Measurements from ENCODE around the gene ADAMTSL1. TPM values are rescaled to one million over a fixed set of nuclear protein-coding genes. Genes with fewer than 3 reads are reported as not detected.

Gene ADAMTSL1
- total RNA-seq, 1 experiment from 2014 or later = not detected

- no TSS peak for BruUV-seq (replicated peaks)
- DNase-seq = no peak
- peaks cover 10% of the 10 kb centered on the region for H3K9me3 Mint-ChIP-seq (ENCODE audit: low read depth, unreplicated experiment)
- no peak overlapping the region for H3K4me3 Mint-ChIP-seq (ENCODE audit: low read depth, unreplicated experiment)
- H3K27me3 Mint-ChIP-seq (ENCODE audit: unreplicated experiment) = no peaks in the 10 kb centered on the region
- H3K27ac Mint-ChIP-seq (ENCODE audit: unreplicated experiment) = no peak overlapping the region
- no peaks in the 10 kb centered on the region for H3K36me3 Mint-ChIP-seq (ENCODE audit: insufficient read depth, unreplicated experiment)
- no peaks in the 10 kb centered on the region for H3K4me1 Mint-ChIP-seq (ENCODE audit: low read depth, unreplicated experiment)
- intact Hi-C loops (cut with micrococcal nuclease; ENCODE audit: unreplicated experiment) = no loop called here
- CTCF ChIA-PET = no interaction called here
- no peak for TF ChIP-seq CTCF (IDR thresholded peaks at IDR 0.05; ENCODE audit: unreplicated experiment)
These were observed 219.0 kb downstream of the ADAMTSL1 start for GRCh38 chr9:18692962-18693361.

DNA sequence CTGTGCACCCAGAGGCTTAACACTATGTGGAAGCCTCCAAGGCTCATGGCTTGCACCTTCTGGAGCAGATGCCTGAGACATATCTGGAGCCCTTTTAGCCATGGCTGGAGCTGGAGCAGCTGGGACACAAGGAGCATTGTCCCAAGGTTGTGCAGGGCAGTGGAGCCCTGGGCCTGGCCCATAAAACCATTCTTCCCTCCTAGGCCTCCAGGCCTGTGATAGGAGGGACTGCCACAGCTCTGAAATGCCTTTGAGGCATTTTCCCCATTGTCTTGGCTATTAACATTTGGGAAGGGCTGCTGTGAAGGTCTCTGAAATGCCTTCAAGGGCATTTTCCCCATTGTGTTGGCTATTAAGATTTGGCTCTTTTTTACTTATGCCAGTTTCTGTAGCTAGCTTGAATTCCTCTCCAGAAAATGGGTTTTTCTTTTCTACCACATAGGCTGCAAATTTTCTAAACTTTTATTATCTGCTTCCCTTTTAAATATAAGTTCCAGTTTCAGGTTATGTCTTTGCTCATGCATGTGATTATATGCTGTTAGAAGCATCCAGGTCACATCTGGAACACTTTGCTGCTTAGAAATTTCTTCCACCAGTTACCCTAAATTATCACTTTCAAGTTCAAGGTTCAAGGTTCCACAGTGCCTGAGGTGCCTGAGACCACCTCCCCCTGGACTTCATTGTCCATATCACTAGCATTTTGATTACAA, 221.2 kb downstream of the ADAMTSL1 start:
- peaks cover 10% of the 10 kb centered on the region for H3K9me3 Mint-ChIP-seq (ENCODE audit: low read depth, unreplicated experiment)
- CTCF ChIA-PET = no interaction called here
- DNase-seq = no peak
- no peaks in the 10 kb centered on the region for H3K27me3 Mint-ChIP-seq (ENCODE audit: unreplicated experiment)
- BruUV-seq (replicated peaks) = no TSS peak
- H3K36me3 Mint-ChIP-seq (ENCODE audit: insufficient read depth, unreplicated experiment) = no peaks in the 10 kb centered on the region
- H3K4me3 Mint-ChIP-seq (ENCODE audit: low read depth, unreplicated experiment) = no peak overlapping the region
- intact Hi-C loops (cut with micrococcal nuclease; ENCODE audit: unreplicated experiment) = no loop called here
- no peak for TF ChIP-seq CTCF (IDR thresholded peaks at IDR 0.05; ENCODE audit: unreplicated experiment)
- no peaks in the 10 kb centered on the region for H3K4me1 Mint-ChIP-seq (ENCODE audit: low read depth, unreplicated experiment)
- no peak overlapping the region for H3K27ac Mint-ChIP-seq (ENCODE audit: unreplicated experiment)

- Mint-ChIP-seq H3K27me3 (ENCODE audit: unreplicated experiment) (no peaks in the 10 kb centered on the region), H3K27ac (ENCODE audit: unreplicated experiment) (no peak overlapping the region), H3K36me3 (ENCODE audit: insufficient read depth, unreplicated experiment) (no peaks in the 10 kb centered on the region), H3K4me1 (ENCODE audit: low read depth, unreplicated experiment) (no peaks in the 10 kb centered on the region), H3K9me3 (ENCODE audit: low read depth, unreplicated experiment) (peaks cover 8% of the 10 kb centered on the region), H3K4me3 (ENCODE audit: low read depth, unreplicated experiment) (no peak overlapping the region)
- CTCF ChIA-PET = no interaction called here
- BruUV-seq (replicated peaks) = no TSS peak
- no peak for TF ChIP-seq CTCF (IDR thresholded peaks at IDR 0.05; ENCODE audit: unreplicated experiment)
- intact Hi-C loops (cut with micrococcal nuclease; ENCODE audit: unreplicated experiment) = no loop called here
- no peak for DNase-seq
These were observed 225.0 kb downstream of the ADAMTSL1 start for GRCh38 chr9:18698992-18699391.

GRCh38 chr9:18699764-18700163, 225.8 kb downstream of the ADAMTSL1 start:
- no peak for DNase-seq
- H3K9me3 Mint-ChIP-seq (ENCODE audit: low read depth, unreplicated experiment) = peaks cover 8% of the 10 kb centered on the region
- H3K27me3 Mint-ChIP-seq (ENCODE audit: unreplicated experiment) = no peaks in the 10 kb centered on the region
- no peaks in the 10 kb centered on the region for H3K4me1 Mint-ChIP-seq (ENCODE audit: low read depth, unreplicated experiment)
- H3K36me3 Mint-ChIP-seq (ENCODE audit: insufficient read depth, unreplicated experiment) = no peaks in the 10 kb centered on the region
- CTCF ChIA-PET = no interaction called here
- TF ChIP-seq CTCF (IDR thresholded peaks at IDR 0.05; ENCODE audit: unreplicated experiment) = no peak
- no peak overlapping the region for H3K4me3 Mint-ChIP-seq (ENCODE audit: low read depth, unreplicated experiment)
- intact Hi-C loops (cut with micrococcal nuclease; ENCODE audit: unreplicated experiment) = no loop called here
- no TSS peak for BruUV-seq (replicated peaks)
- no peak overlapping the region for H3K27ac Mint-ChIP-seq (ENCODE audit: unreplicated experiment)
